GM18502 (cell line): Measurements from ENCODE around the gene WDR93.

ENCODE experiments used
- ATAC-seq: cut with Tn5 transposase; IDR thresholded peaks from one replicate; pipeline ENCODE4 v1.9.1; 2021; ENCODE audit warnings: mild to moderate bottlenecking; ENCODE audit not compliant: unreplicated experiment, poor library complexity

The WDR93 gene

GRCh38 chr15:89690276-89691218 lies at the start of gene WDR93, which contains the start of gene PEX11A:
Gene WDR93, plus strand, starts transcription at chr15:89690811. Its CDS starts 10,936 bp downstream, at chr15:89701747.
Gene PEX11A, minus strand, starts transcription at chr15:89690754. Its CDS starts 122 bp downstream, at chr15:89690632.
- ATAC-seq: peak; percentile 94

GRCh38 chr15:89641053-89641452 lies 49.6 kb upstream of the WDR93 start:
- ATAC-seq: no peak

GRCh38 chr15:89642106-89642505 lies 48.5 kb upstream of the WDR93 start:
- ATAC-seq: no peak

GRCh38 chr15:89645680-89646079 lies 44.9 kb upstream of the WDR93 start:
- no peak for ATAC-seq

- ATAC-seq: no peak
Measured at GRCh38 chr15:89646416-89647141, 44.0 kb upstream of the WDR93 start.

- ATAC-seq: peak; percentile 54
Measured at GRCh38 chr15:89647191-89647851, 43.3 kb upstream of the WDR93 start.

GRCh38 chr15:89648106-89649012 lies 42.3 kb upstream of the WDR93 start:
- ATAC-seq: no peak

- no peak for ATAC-seq
Measured at GRCh38 chr15:89649013-89649625, 41.5 kb upstream of the WDR93 start.

- no peak for ATAC-seq
Measured at GRCh38 chr15:89649716-89650115, 40.9 kb upstream of the WDR93 start.

- ATAC-seq: no peak
Measured at GRCh38 chr15:89652131-89652530, 38.5 kb upstream of the WDR93 start.

GRCh38 chr15:89652666-89653065 lies 37.9 kb upstream of the WDR93 start:
- no peak for ATAC-seq

- no peak for ATAC-seq
Measured at GRCh38 chr15:89653578-89653977, 37.0 kb upstream of the WDR93 start.

GRCh38 chr15:89654301-89654761 lies 36.3 kb upstream of the WDR93 start:
- ATAC-seq: no peak

- peak; percentile 54 for ATAC-seq
Measured at GRCh38 chr15:89654847-89655805, 35.5 kb upstream of the WDR93 start, which contains the start of gene KIF7. Gene KIF7, minus strand, starts transcription at chr15:89655467. Its CDS starts 2,537 bp downstream, at chr15:89652930.

- no peak for ATAC-seq
Measured at GRCh38 chr15:89656116-89656815, 34.3 kb upstream of the WDR93 start.

- ATAC-seq: no peak
Measured at GRCh38 chr15:89657686-89658200, 32.9 kb upstream of the WDR93 start.

- no peak for ATAC-seq
Measured at GRCh38 chr15:89659295-89659694, 31.3 kb upstream of the WDR93 start.
